NCI-H2029 (cell line): ENCODE measurements around the gene EVA1C.
"Not testable (repeated sequence)": the region's sequence is repeated elsewhere in the genome, so short reads cannot be mapped to it uniquely, and the experiment has no call there.

Experiments
- DNase-seq: peaks from one replicate; lab custom pipeline; 2025; lab: John Stamatoyannopoulos, UW

EVA1C gene

DNA sequence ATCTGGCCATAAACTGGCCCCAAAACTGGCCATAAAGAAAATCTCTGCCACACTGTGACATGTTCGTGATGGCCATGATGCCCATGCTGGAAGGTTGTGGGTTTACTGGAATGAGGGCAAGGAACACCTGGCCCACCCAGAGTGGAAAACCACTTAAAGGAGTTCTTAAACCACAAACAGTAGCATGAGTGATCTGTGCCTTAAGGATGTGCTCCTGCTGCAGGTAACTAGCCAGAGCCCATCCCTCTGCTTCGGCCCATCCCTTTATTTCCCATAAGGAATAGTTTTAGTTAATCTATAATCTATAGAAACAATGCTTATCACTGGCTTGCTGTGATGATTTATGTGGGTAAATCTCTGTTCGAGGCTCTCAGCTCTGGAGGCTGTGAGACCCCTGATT lies 50.1 kb downstream of the EVA1C start:
- not testable (repeated sequence) for DNase-seq

DNA sequence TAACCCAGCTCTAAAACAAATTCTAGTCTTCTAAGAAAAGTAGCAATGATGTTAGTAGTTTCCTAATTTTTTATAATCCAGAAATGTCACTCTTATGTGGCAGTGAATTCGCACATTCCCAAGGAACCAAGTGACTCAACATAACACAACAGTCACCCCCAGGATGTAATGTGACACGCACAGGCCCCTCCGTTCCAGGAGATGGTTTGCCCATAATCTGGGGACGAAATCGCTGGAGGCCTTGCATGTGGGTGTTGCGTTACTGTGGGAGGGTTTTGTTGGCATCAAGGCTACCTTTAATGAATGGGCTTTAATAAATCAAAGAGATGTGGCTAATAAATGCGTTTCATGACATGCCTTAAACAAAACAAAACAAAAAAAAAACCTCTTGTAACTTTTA lies 50.9 kb downstream of the EVA1C start:
- no peak for DNase-seq

- no peak for DNase-seq
Measured at GRCh38 chr21:32463889-32464300, 51.4 kb downstream of the EVA1C start.

GRCh38 chr21:32467291-32467690 lies 54.8 kb downstream of the EVA1C start:
- DNase-seq: no peak

DNA sequence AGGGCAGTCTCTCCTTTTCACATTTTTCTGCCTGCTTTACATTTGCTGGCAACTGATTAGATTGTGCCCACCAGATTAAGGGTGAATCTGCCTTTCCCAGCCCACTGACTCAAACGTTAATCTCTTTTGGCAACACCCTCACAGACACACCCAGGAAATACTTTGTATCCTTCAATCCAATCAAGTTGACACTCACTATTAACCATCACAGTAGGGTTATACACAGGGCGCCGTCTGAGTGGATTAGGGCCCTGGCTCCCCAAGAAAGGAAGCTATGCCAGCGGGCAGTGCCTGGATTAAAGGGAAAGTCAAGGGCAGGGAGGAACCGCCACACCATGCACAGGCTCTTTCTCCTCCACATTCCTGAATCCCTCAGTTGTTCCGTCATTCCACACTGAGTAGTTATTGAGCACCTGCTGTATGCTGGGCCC lies 56.2 kb downstream of the EVA1C start:
- DNase-seq: no peak

DNA sequence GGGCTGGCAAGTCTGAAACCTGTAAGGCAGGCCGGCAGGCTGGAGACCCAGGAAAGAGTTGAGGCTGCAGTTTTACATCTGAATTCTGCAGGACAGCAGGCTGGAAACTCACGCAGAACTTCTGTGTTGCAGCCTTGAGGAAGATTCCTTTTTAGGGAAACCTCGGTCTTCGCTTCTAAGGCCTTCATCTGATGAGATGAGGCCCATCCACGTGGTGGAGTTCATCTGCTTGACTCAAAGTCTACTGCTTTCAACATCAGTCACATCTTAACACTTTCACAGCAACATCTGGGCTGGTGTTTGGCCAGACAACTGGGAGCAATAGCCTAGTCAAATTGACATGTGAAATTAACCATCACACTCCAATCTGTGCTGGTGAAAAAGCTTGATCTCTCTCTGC lies 57.1 kb downstream of the EVA1C start:
- no peak for DNase-seq

DNA sequence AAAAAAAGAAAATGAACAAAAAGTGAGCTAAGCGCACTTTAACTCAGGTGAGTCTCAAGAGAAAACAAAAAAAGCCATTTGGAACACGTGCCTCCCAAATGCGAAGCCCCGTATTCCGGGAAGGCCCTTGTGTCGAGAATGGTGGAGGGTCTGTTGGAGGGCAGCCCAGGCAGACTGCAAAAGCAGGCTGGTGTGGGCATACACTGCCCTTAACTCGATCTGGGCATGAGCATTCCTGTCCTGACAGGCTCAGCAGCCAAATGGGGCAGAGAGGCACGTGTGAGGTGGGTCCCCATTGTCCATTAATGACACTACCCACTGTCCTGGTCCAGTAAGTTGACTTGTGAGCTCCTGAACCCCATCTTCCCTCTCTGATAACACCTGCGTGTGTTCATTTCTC lies 57.7 kb downstream of the EVA1C start:
- no peak for DNase-seq

DNA sequence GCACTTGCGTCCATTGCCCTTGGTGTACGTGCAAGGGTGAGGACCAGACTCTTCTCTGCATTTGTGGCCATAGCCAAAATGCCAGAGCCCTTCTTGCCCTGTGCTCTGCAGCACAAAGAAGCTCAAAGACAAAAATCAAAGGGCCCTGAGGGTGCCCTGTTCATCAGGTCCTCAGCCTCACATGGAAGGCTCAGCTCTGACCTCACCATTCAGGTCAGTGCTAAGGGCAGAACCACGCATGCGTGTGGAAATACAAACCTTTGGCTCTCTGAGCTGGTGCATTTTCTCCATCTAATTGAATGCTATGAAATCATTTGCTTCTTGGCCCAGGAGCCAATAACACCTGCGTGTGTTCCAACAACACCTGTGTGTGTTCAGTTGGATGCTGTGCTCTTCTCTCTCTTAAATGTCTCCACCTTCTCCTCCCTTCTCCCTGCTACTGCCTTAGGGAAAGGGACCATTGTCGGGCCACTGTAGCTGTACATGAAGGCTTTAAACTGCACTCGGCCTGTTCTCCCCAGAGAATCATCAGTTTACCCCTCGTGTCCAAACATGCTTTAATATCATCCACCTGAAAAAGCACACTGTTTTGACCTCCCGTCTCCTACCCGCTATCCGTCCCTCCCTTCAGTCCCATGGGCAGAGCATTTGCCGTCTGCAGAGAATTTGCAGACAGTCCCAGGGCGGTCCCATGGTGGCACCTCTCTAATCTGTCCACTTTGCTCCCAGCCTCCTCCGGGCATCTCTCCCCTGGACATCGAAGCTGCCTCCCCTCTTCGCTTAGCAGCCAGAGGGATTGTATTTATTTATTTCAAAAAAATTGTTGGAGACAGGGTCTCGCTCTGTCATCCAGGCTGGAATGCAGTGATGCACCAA lies 60.6 kb downstream of the EVA1C start:
- DNase-seq: no peak

GRCh38 chr21:32474179-32475059 lies 61.9 kb downstream of the EVA1C start:
- no peak for DNase-seq

GRCh38 chr21:32475162-32475812 lies 62.8 kb downstream of the EVA1C start:
- DNase-seq: no peak

DNA sequence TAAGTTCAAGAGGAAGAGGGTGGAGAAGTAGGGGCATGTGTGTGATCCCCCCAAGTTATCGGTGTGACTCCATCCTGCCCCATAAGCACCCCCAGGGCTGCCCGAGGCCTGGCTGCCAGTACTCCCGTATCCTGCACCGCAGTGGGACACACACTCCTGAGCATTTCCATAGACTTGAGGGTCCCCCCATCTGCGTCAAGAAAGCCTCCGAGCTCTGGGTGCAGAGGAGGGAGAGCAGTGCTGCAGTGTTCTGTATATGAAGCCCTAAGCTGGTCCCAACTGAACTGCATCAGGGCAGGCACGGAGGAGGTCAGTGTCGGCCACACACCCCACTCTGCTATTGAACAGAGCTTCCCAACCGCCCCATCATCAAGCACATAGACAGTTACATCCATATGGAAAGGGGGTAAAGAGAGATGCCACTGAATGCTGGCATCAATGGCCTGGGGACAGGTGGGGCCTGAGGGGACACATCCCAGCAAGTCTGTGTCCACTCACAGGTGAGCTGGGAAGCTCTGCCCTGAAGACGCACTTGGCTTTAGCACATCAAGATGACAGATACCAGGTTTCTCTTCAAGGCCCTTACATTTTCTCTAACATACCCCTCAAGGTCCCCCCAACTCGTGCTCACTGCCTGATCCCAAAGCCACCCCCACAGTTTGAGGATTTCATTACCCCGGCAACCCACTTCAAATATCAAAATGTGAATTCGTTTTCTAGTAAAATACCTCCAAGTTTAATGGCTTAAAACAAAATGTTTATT lies 64.3 kb downstream of the EVA1C start:
- DNase-seq: no peak

GRCh38 chr21:32477424-32477745 lies 64.9 kb downstream of the EVA1C start:
- no peak for DNase-seq

GRCh38 chr21:32481875-32482408 lies 69.4 kb downstream of the EVA1C start:
- no peak for DNase-seq

- DNase-seq: no peak
Measured at GRCh38 chr21:32482565-32483292, 70.2 kb downstream of the EVA1C start.

DNA sequence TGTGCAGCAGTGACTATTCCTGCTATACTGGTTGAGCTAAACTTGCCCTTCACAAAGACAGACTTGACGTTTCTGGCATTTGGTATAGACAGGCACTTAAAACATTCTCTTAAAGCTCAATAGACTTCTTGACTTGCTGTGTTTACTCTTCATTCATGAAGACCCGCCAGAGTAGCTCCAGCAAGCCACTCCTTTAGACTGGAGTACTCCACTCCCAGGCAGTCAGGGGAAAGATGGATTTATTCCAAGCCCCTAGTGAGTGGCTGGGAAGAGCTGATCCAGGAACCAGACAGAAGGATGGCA lies 70.7 kb downstream of the EVA1C start:
- DNase-seq: peak; percentile 74

DNA sequence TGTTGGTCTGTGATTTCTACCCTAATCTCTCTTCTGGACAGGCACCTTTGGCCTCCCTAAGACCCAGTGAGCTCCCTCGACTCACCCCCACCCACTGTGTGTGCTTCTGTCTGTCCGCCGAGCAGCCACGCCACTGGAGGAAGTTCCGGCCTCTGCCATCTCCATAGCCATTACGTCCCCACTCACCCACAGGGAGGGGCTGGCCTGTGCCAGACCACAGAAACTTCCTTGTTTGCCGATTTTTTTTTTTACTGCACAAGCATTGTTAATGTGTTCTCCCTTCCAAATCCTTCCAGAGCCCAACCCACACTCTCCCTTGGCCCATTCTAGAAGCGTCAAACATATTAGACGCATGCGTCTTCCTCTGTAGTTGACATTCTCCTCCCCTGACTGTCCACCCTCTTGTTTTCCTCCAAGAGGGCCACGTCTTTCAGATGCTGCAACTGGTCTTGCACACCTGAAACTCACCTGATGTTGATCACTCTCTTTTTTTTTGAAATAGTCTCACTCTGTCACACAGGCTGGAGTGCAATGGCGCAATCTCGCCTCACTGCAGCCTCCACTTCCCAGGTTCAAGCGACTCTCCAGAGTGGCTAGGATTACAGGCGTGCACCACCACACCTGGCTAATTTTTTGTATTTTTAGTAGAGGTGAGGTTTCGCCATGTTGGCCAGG lies 72.3 kb downstream of the EVA1C start:
- no peak for DNase-seq

DNA sequence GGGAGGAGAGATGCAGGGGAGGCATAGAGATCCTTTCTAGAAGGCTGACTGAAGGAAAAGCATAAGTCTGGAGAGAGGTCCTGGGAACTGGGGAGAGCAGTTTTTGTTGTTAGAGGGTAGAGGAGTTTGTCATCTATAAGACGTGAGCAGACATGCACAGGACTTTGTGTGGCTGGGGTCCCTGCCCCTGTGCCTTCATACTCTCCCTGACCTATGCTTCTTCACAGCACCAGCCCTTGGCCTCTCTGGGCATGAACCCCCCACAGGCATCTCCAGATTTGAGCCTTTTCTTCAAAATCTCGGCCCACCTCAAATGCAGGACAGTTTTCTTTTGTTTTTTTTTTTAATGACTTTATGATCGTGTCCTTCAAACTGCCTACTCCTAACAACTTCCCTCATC lies 79.9 kb downstream of the EVA1C start:
- no peak for DNase-seq

GRCh38 chr21:32494934-32495709 lies 82.6 kb downstream of the EVA1C start:
- DNase-seq: no peak

GRCh38 chr21:32496568-32496967 lies 84.1 kb downstream of the EVA1C start:
- DNase-seq: no peak
